Hematopoietic multipotent progenitor cell (in vitro differentiated cells): ENCODE results near the gene USP19. TPM values are rescaled to one million over a fixed set of nuclear protein-coding genes. Genes with fewer than 3 reads are reported as not detected.

Source experiments
- DNase-seq, 3 donors: peaks; one replicate each; pipeline ENCODE4 v3.0.0-alpha.2; 2011 to 2015; ENCODE audit warnings: low read depth in 2 of 3, low spot score in 2 of 3
- small RNA-seq: library from RNA; depleted of rRNA; stranded (forward); fragments of <200 nt; gene quantifications from one replicate; pipeline ENCODE3, GENCODE V24; 2012
- total RNA-seq: library from RNA; depleted of rRNA; stranded (reverse); fragments of >200 nt; gene quantifications from one replicate; pipeline ENCODE4 v1.2.3, GENCODE V29; 2012

Gene USP19
- total RNA-seq, 1 donor, result 75.4 TPM

DNA sequence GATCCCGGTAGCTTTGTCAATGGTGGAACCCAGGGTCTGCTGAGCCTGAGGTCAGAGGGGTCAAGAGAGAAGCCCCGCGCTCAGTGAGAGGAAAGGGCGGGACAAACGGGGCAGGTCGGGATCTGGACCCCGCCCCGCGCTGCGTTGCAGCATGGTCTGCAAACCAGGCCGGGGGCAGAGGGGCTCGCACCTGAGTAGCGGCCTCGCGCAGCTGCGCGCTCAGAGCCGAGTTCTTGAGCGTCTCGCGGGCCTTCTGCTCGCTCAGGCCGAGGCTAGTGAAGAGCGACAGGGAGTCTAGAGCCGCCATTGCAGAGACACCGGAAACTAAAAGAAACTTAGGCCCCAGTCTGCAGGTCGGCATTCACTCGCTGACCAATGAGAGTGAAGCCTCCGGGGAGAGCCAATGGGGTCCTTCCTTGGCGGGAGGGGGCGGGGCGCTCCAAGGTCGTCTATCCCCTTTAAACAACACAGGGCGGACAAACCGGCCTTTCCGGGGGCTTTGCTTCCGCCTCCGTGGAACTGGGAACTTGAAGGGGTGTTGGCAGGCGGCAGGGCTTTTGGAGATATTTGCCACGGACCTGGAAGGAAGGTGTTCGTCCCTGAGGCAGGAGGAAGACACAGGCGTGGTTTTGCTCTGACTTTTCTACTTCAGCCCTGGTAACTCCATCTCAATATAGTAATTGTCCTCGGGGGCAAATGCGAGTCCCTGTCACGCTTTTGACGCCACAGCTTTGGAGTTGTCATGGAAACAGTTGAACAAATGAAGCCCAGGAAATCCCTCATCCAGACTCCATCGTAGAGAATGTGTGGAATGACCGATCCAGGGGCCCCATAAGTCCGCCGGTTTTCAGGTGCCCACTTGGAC, 16.0 kb downstream of the USP19 start, which contains the start of gene QARS1:
Gene QARS1, minus strand, starts transcription at position 331 of the 865 bp plus-strand sequence. Its CDS starts 24 bp downstream, at position 307.
- peak; percentile 69 to 93 (median 86) for DNase-seq

DNA sequence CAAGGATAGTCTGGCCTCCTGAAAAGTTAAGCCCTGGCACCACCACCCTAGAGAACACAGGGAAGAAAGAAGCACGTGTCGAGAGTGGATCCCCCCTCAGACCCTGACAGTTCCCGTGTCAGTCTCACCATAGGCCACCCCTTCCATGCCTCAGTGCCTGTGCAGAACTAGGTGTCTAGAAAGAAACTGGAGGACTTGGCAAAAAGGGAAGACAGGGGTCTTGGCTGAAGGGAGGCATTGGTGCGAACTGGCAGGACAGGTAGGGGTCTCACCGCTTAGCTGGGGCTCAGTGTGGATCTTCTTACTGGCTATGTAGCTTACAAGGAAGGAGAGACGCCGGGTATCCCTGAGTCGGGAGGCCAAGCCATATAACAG, 16.6 kb downstream of the USP19 start:
- DNase-seq, result no peak

DNA sequence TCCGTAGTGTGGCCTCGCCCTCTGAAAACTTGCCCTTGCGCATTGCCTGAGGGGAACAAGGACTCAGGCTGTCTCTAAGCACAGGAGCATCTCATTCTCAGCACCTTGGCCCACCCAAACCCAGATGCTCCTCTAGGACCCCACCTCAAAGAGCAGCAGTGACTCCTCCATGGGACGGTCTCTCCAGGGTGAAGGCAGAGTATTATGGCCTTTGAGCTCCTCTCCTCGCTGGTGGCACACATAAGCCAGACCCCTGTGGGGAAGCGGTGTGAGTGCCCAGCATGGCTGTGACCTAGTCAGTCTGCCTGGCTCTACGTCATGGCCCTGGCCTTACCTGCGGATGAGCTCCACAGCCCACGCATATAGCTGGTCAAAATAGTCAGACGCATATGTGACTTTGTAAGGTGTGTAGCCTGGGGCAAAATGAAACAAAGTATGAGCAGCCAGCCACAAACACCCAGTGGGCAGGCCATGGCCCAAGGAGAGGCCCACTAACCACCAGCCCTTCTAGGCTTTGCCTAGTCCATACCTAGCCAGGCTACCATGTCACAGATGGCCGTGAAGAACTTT, 20.5 kb downstream of the USP19 start:
- DNase-seq, result no peak

DNA sequence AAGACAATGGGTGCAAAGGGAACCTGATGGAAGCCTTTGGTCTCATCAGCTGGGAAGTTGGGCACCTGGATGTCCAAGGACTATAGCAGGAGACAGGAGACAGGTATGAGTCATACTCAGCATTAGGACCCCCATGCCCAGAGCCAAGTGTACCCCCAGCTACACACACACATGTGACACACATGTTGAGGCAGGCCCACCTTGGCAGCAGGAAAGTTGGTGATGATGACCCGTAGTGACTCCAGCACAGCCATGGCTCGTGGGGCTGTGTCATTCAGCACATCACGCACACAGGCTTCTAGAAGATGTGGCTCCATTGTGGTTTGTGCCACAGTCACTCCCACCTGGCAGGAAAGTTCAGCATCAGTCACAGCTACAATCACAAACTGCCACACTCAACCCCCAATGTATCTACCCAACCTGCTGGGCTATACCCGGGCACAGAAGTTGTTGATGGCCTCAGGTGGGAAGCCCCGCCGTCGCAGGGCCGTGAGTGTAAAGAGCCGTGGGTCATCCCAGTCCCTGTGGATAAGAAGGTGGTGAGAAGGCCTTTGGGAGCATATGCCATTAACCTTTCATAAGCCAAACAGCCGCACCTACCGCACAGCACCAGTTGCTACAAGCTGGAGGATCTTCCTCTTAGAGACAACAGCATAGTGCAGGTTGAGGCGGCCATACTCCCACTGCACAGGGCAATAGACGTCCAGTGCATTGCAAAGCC, 21.6 kb downstream of the USP19 start:
- no peak for DNase-seq

DNA sequence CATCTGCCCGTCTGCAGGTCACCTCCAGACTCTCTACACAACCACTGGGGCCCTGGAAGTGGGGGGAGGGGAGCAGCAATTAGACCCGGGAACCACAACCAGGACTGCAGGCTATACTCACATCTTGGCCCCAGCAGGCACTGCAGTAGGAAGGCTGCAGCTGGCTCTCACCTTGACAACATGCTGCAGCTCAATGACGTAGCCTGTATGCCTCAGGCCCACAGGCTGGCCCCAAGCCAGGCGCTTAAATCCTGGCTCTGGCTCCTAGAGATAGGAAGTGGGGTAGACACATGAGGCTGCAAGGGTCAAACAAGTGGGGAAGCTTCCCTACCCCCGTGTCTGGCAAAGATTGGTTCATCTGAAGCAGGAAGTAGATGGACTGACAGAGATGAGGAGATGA, 22.2 kb downstream of the USP19 start:
- no peak for DNase-seq

DNA sequence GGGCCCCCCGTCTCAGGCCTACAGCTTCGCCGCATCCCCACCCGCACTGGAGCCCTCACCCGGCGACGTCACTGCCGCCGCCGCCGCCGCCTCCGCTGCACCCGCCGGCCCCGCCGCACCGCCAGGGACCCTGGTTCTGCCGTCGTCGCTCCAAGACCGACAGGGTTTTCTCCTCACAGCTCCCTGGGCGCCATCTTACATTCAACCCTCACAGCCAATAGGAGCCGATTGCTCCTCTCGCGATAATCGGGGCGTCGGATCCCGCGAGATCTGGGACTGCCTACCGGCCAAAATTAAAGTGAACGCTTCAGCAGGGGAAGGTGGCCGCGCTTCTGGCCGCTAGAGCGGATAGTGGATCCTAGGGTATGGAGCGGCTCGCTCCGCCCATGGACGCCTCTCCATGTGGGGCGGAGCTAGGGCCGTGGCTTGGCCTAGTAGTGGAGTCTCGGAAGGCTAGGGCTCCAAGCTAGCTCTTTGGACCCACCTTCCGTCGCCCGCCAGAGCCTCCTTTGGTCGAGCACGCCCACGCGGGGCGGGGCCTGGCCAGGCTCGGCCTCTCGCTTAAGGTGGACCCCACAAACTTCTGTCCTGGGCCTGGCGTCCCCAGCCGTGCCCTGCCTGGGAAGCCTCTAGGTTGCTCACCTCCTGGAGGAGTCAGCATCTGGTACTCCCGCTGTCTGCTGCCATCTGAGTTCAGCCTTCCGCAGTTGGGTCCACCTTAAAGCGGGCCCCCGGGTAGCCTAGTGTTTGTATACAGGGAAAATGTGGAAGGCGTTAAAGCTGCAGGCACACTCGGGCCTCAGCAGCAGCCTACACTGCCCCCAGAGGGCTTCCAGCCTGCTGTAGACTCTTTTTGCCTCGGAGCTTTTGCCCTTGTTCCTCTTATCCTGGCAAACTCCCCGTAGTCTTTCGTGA, 26.5 kb downstream of the USP19 start, which contains the start of gene QRICH1:
Gene QRICH1, minus strand, starts transcription at position 219 of the 915 bp plus-strand sequence. CDS start 17,054 bp downstream, outside the sequence.
- DNase-seq, result peak; percentile 94 to 100 (median 98)

DNA sequence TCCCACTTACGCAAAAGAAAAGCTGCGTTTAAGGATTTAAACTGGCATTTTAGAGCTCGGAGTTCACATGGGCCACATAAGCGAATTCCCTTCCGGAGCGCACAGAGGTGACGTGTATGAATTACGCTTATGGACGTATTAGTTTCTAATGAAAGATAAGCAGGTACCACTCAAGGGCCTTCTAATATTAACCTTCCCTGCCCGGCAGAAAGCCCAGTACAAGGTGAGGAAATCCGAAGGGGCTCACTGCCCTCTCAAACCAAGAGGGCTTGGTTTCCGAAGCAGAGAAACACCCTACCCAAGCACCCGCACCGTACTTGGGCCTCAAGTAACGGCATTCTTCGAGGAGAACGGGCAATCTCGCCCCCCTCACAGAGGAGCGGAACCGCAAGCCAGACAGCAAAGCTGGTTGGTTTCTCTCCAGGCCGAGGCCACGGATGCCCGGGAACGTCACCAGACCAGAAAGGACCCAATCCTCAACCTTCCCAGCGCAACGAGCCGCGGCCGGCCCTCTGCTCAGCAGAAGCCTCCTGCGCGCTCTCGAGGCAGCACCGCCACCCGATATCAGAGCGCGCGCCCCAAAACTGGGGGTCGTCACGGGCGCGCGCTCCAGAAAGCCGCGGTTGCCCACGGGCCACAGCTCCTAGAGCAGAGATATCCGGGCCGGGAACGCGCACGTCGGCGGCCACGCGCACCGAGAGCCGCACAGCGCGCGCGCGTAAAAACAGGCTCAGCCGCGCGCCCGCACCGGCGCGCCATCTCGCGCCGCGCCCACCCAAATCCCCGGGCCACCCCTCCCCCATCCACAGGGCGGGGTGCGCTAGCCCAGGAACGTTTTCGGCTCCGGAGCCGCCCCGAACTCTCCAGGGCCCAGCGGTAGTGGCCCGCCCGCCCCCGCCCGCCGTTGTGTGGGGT, 27.4 kb downstream of the USP19 start:
- peak; percentile 73 to 84 (median 82) for DNase-seq

DNA sequence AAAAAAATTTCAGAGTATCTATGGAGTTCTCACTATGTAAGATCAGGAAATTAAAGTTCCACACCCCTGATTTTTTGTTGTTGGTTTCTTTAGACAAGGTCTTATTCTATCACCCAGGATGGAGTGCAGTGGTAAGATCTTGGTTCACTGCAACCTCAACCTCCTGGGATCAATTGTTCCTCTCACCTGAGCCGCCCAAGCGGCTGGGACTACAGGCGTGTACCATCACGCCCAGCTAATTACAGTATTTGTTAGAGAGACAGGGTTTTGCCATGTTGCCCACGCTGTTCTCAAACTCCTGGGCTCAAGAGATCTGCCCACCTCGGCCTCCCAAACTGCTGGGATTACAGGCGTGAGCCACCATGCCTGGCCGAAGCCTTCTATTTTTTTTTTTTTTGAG, 39.2 kb downstream of the USP19 start:
- no peak for DNase-seq

DNA sequence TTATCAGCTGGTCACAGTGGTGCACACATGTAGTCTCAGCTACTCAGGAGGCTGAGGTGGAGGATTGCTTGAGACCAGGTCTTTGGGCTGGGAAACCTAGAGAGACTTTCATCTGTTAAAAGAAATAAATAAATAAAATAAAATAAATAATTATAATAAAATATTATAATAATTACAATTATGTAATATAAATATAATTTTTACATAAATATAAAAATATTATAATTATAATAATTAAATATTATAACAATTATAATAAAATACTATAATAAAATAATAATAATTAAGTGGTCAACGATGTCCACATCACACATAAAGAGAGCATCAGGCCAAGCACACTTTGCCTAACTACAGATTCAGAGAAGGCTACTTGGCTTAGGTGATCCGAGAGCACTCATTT, 41.4 kb downstream of the USP19 start:
- no peak for DNase-seq

DNA sequence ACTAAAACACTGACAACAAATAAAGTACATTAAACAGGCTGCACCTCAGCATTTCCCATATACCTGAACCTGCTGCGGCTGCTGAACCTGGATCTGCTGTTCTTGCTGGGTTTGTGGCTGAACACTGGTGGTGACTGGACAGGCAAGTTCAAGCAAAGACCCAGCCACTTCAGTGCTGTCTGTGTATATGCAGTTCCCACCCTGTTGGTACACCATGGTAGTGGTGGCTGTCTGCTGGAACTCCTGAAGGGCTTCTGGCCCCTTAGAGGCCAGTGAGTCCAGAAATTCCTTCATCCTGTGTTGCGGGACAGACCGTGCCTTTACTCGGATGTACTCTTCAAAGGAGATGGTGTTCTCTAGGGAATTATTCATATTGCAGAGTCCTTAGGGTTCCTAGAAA, 44.0 kb downstream of the USP19 start:
- DNase-seq, result no peak

DNA sequence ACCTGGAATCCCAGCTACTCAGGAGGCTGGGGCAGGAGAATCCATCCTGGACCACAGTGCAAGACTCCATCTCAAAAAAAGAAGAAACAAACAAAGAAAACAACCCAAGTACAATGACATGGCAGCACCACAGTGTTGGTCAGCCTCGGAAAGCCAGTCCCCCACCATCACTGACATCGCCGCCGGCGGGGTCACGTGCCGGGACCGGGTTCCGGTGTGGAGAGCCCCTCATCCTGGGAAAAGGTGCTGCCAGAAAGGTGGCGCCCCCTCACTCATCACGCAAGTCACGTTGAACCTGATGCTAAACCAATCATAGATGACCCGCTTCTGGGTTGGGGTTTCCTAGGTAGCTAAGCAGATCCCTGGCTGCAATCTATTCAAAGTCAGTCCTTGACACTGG, 44.5 kb downstream of the USP19 start:
- no peak for DNase-seq

Small RNAs within 50 kb of the gene (small RNA-seq; reads per million reads assigned to genes)
- gene RN7SL182P, result not detected

Other genes with a start within 250 kb of the USP19 start
- gene SLC25A20, start 221.9 kb downstream of the USP19 start, total RNA-seq, result 25.6 TPM
- 71.4 TPM for gene ARIH2, start 202.0 kb downstream of the USP19 start, total RNA-seq
- gene P4HTM, start 130.6 kb downstream of the USP19 start, total RNA-seq, result 59.0 TPM
- 344 TPM for gene WDR6, start 113.4 kb downstream of the USP19 start, total RNA-seq
- 83.7 TPM for gene DALRD3, start 102.2 kb downstream of the USP19 start, total RNA-seq
- gene NDUFAF3, start 98.7 kb downstream of the USP19 start, total RNA-seq, result 145 TPM
- gene IMPDH2, start 91.4 kb downstream of the USP19 start, total RNA-seq, result 612 TPM
- 127 TPM for gene QRICH1, start 26.8 kb downstream of the USP19 start, total RNA-seq
- 1,148 TPM for gene QARS1, start 16.1 kb downstream of the USP19 start, total RNA-seq
- gene LAMB2, start 12.2 kb upstream of the USP19 start, total RNA-seq, result 78.9 TPM
- gene CCDC71, start 45.5 kb upstream of the USP19 start, total RNA-seq, result 61.4 TPM
- 27.5 TPM for gene KLHDC8B, start 50.8 kb upstream of the USP19 start, total RNA-seq
- 3.2 TPM for gene C3orf62, start 156.4 kb upstream of the USP19 start, total RNA-seq
- 36.1 TPM for gene USP4, start 219.2 kb upstream of the USP19 start, total RNA-seq
- gene GPX1, start 237.5 kb upstream of the USP19 start, total RNA-seq, result 550 TPM